GM21825 (cell line): ENCODE data around the gene TTC36.
A peak's percentile ranks its signal among the peaks of the same experiment; 100 is the strongest.
"Not testable (repeated sequence)": the region's sequence is repeated elsewhere in the genome, so short reads cannot be mapped to it uniquely, and the experiment has no call there.

Experiments used
- ATAC-seq: cut with Tn5 transposase; IDR thresholded peaks from one replicate; pipeline ENCODE4 v1.9.1; 2021; ENCODE audit warnings: mild to moderate bottlenecking, moderate library complexity; ENCODE audit not compliant: unreplicated experiment

The TTC36 gene

DNA sequence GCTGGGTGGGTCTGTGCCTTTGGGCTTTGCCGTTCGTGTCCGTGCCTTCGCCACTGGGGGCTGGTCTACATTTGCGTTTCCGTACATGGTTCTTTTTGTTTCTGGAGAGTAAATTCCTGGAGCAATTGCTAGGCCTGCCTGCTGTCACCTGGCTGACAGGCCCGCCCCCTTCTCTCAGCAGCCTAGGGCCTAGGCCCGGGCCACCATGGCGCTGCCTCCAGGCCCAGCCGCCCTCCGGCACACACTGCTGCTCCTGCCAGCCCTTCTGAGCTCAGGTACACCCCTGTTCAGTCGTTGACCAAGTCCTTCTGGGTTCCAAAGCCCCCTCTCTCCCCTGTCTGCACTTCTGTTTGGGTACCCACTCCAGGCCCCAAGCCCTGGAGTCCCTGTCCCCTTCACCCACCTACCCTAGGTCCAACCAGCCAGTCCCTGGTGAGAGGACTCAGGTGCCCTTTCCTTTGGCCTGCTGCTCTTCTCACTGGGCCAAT is 4.4 kb downstream of the TTC36 start:
- ATAC-seq = no peak

DNA sequence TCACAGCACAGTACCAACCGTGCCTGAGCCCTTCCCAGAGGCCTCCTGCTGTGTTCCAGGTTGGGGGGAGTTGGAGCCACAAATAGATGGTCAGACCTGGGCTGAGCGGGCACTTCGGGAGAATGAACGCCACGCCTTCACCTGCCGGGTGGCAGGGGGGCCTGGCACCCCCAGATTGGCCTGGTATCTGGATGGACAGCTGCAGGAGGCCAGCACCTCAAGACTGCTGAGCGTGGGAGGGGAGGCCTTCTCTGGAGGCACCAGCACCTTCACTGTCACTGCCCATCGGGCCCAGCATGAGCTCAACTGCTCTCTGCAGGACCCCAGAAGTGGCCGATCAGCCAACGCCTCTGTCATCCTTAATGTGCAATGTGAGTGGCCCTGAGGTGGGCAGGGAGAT is 4.8 kb downstream of the TTC36 start:
- ATAC-seq = no peak

DNA sequence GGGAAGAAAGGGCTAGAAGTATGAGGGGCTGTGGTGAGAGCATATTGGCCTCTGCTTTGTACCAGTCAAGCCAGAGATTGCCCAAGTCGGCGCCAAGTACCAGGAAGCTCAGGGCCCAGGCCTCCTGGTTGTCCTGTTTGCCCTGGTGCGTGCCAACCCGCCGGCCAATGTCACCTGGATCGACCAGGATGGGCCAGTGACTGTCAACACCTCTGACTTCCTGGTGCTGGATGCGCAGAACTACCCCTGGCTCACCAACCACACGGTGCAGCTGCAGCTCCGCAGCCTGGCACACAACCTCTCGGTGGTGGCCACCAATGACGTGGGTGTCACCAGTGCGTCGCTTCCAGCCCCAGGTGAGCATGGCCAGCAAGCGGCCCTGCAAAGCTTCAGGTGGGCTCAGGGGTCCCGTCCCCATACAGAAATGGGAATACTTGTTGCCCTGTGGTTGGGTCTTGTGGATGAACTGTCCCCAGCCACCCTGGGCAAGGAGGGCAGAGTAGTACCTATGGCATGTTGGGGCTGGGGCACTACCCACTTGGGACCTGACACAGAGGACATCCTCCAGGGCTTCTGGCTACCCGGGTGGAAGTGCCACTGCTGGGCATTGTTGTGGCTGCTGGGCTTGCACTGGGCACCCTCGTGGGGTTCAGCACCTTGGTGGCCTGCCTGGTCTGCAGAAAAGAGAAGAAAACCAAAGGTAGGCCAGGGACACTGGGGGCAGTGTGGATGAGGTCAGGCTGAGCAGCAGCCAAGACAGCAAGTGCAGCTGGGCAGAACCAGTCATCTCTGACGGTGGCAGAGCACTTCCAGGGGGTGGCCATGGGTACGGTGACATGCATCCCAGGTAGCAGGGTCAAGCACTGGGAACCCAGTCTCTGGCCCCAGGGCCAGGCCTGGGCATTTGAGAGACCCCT is 5.8 kb downstream of the TTC36 start:
- no peak for ATAC-seq

DNA sequence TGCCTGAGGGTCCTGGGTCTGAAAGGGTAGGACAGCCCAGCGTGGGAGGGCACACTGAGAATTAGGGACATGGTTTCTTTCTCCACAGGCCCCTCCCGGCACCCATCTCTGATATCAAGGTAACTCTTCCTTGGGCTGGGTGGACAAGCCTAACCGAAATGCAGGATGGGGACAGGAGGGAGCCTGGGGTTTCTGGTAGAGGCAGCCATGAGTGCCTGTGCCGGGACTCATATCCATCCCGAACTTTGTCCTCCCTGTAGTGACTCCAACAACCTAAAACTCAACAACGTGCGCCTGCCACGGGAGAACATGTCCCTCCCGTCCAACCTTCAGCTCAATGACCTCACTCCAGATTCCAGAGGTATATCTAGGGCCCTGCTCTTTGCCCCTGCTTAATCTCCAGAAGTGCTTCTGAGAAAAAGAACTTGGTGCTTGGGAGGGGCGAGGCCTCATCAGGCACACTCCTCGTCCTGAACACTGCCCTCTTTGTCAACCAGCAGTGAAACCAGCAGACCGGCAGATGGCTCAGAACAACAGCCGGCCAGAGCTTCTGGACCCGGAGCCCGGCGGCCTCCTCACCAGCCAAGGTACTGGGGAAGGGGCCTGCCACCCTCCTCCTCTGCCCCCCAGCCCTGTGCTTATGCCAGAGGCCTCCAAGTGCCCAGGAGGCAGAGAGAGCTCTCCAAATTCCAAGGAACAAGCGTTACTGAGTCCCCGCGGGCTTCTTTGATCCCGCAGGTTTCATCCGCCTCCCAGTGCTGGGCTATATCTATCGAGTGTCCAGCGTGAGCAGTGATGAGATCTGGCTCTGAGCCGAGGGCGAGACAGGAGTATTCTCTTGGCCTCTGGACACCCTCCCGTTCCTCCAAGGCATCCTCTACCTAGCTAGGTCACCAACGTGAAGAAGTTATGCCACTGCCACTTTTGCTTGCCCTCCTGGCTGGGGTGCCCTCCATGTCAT is 6.8 kb downstream of the TTC36 start:
- no peak for ATAC-seq

DNA sequence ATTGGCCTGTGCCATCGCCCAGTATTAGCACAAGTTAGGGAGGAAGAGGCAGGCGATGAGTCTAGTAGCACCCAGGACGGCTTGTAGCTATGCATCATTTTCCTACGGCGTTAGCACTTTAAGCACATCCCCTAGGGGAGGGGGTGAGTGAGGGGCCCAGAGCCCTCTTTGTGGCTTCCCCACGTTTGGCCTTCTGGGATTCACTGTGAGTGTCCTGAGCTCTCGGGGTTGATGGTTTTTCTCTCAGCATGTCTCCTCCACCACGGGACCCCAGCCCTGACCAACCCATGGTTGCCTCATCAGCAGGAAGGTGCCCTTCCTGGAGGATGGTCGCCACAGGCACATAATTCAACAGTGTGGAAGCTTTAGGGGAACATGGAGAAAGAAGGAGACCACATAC is 8.0 kb downstream of the TTC36 start:
- no peak for ATAC-seq

DNA sequence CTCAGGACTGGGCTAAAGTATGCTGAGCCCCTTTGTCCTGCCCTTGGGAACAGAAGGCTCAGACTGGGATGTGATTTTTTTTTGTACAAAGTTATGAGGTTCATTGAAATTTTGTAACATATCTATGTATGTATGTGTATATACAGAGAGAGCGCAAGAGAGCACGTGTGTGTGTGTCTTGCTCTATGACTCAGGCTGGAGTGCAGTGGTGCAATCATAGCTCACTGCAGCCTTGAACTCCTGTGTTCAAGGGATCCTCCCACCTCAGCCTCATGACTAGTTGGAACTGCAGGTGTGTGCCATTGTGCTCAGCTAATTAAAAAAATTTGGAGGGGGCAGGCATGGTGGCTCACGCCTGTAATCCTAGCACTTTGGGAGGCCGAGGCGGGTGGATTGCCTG is 9.5 kb downstream of the TTC36 start:
- no peak for ATAC-seq

DNA sequence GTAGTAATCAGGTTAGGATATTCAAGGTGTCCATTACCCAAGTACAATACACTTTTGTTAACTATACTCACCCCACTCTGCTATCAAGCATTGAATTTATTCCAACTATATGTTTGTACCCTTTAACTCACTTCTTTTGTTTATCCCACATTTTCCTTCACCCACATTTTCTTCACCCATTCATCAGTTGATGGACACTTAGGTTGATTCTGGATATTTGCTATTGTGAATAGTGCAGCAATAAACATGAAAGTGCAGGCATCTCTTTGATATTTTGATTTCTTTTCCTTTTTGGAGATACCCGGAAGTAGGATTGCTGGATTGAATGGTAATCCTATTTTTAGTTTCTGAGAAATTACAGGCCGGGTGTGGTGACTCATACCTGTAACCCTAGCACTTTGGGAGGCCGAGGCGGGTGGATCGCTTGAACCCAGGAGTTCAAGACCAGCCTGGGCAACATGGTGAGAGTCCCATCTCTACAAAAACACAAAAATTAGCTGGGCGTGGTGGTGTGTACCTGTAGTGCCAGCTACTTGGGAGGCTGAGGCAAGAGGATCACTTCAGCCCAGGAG is 10.2 kb downstream of the TTC36 start:
- no peak for ATAC-seq

DNA sequence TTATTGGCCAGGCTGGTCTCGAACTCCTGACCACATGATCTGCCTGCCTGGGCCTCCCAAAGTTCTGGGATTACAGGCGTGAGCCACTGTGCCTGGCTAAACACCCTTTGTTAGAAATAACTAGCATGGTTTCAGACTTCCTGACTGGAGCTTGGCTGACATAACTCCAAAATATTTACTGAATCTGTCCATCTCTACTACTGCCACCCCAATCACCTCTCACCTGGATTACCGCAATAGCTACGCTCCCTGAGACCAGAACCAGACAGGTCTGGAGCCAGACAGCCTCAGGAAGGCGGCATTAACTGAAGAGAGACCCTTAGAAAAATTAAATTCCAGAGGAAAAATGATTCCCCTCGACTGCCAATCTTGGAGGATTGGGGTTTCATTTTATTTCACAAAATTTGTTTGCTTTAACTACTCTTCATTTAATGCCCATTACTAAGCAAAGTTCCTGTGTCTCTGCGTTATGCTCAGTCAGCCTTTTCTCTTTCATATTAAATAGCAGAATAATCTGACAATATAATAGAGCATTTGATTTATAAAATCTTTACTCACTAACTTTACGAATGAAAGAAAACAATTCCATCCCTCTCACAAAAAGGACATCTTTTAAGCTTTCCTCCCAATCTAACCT is 16.9 kb downstream of the TTC36 start:
- ATAC-seq = no peak

DNA sequence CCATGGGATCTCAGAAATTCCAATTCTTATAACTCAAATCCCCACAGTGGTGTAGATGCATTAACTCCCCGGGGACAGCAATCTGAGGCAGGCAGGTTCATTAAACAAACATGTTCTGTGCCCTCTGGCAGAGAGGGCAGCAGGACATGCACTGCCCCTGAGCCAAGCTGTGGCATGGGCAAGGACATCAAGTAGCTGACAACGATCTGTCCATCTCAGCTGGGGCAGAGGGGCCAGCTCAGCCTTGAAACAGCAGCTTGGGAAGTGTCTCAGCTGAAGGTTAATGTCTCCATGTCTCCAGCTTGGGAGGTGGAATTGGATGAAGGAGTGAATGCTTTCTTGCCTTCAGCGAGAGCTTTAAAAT is 17.4 kb downstream of the TTC36 start:
- ATAC-seq = no peak

DNA sequence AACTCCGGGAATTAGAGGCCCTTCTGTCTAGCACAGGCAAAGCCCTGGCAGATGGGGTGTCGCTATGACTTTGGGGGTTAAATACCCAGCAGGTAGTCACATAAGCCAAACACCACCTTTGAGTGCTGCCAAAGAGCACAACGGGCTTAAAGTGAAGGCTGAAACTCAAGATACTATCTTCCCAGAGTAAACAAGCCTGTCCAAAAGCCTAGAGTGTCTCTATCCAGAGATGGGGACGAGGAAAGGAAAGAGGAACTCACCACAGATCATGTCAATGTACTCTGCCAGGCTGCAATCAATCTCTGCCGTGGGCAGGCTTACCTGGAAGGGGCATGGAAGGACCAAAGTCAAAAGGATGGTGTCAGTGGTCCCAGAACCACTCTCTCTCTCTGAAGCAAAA is 18.3 kb downstream of the TTC36 start:
- no peak for ATAC-seq

DNA sequence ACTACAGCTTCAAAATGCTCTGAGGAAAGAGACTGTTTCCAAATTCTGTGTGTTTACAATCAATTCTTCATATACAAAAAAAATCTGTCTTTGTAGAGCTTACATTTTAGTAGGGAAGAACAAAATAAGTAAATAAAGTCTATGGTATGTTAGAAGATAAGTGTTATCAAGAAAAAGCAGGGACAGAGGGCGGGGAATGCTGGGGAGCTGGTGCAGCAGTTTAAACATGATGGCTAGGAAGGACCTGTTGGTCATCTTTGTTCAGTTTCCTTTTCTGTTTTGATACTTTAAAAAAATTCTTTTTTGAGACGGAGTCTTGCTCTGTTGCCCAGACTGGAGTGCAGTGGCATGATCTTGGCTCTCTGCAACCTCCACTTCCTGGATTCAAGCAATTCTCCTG is 19.9 kb downstream of the TTC36 start:
- no peak for ATAC-seq

DNA sequence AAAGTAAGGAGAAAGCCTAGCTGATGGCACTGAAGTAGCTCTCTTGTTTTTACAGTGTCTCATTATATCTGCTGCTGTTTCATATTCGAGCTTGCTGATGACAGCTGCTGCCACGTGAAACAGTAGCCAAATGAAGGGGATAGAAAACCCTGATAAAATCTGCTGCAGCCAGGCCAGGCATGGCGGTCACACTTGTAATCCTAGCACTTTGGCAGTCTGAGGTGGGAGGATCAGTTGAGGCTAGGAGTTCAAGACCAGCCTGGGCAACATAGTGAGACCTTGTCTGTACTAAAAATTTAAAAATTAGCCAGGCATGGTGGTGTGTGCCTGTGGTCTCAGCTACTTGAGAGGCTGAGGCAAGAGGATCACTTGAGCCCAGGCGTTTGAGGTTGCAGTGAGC is 25.1 kb downstream of the TTC36 start:
- no peak for ATAC-seq

DNA sequence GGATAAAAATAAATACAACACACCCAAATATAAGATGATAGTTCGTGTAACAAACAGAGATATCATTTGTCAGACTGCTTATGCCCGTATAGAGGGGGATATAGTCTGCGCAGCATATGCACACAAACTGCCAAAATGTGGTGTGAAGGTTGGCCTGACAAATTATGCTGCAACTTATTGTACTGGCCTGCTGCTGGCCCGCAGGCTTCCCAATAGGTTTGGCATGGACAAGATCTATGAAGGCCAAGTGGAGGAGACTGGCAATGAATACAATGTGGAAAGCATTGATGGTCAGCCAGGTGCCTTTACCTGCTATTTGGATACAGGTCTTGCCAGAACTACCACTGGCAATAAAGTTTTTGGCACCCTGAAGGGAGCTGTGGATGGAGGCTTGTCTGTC is 33.5 kb downstream of the TTC36 start:
- ATAC-seq = no peak

DNA sequence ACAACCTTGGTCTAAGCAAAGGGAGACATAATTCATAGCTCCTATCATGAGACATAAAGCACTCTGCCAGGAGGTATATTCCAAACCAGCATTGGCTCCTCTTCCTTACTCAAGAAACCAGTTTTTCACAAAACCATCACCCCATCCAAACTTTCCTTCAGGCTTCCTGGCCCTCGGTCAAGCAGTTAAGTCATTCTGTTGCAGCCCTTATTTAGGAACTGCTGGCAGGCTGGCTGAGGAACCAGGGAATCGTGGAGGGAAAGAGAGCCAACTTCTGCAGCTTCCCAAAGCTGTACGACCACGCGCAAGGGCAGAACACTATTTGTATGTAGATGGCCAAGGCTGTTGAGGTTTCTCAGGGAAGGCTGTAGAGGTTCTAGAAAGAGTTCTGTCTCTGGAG is 37.8 kb downstream of the TTC36 start:
- no peak for ATAC-seq

DNA sequence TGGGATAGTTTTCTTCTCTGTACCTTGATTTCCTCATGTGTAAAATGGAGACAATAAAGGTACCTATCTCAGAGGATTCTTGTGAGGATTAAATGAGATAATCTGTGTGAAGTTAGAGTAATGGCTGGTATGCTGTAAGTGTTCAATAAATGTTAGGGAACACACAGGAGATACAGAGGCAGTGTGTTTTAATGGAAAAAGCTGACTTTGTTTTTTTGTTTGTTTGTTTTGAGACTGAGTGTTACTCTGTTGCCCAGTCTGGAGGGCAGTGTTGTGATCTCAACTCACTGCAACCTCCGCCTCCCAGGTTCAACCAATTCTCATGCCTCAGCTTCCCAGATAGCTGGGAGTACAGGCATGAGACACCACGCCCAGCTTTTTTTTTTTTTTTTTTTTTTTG is 42.4 kb downstream of the TTC36 start:
- no peak for ATAC-seq

DNA sequence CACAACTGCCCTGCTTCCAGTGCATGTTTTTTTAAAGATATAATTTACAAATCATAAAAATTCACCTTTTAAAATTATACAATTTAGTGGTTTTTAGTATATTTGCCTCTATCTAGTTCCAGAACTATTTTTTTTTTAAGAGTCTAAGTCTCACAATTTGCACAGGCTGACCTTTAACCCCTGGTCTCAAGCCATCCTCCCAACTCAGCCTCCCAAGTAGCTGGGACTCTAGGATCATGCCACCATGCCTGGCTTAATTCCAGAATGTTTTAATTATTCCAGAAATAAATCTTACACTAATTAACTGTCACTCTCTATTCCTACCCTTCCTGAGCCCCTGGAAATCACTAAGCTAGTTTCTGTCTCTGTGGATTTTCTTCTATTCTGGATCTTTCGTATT is 43.5 kb downstream of the TTC36 start:
- ATAC-seq = no peak

DNA sequence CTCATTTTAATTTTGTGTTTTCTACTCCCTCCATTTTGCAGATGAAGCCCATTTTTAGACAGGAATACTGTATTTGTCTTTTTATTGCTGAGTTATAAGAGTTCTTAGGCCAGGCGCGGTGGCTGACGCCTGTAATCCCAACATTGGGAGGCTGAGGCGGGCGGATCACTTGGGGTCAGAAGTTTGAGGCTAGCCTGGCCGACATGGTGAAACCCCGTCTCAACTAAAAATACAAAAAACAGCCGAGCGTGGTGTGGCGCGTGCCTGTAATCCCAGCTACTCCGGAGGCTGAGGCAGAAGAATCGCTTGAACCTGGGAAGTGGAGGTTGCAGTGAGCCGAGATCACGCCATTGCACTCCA is 44.4 kb downstream of the TTC36 start:
- not testable (repeated sequence) for ATAC-seq

DNA sequence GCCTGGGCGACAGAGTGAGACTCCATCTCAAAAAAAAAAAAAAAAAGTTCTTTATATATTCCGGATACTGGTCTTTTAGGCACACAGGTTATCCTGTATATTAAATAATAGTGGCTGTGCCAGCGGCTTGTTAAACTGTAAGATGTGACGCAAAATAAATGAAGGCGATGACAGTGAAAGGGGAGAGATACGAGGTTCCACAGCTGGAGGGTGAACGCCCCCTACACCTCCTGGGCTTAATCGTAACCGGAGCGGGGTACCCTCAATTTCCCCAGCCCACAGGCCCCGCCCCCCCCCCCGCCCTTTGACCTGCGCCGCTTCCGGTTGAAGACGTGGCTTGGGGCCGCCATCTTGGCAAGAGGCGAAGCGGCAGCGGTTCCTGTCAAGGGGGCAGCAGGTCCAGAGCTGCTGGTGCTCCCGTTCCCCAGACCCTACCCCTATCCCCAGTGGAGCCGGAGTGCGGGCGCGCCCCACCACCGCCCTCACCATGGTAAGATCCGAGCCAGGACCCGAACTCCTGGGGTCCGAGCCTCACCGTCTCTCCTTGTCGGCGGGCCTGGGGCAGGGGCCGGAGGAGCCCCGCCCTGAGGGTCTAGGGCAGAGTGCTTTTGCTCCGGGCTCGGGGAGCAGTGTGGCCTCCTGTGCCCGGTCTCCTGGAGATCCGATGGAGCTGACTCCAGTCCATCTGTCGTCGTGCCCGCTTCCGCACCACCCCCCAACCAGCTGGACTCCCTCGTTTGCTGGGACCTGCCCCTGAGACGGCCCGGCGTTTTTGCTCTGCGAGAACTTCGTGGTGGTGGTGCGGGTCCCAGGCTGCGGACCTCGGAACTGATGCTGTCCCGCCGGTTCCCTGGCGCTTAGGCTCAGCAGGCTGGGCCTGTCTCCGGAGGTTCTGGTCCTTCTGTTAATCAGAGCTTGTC is 45.0 kb downstream of the TTC36 start, which contains the start of gene ARCN1:
TSS of gene ARCN1 (plus strand) at position 349 of the 920 bp plus-strand sequence. CDS start at position 488, 139 bp downstream.
- peak; percentile 76 for ATAC-seq

DNA sequence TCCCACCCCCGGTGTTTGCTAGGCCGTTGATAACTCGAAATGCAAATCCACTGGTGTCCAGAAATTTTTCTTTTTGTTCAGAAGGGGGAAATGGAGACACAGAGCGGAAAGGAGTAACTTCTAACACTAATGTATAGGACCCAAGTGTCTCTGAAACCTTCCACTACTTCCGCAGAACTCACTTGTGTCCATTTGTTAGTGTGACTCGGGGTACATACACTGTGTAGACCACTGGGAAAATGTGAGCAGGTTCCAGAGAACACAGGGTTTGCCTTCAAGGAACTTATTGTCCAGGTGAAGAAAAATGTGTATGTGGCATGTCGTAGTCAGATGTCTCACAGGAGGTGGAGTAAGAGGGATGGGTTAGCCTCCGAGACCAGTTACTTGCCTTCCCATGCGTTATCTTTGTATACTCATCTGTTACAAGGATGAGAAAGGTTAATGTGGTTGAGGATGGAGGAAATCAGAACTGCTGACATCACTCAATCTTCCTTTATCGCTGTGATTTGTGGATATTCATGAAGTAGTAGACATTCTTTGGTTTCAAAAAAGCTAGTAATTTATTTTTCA is 45.8 kb downstream of the TTC36 start:
- peak; percentile 21 for ATAC-seq
